ENCODE results near the gene SPATA6L. TPM values are rescaled to one million over a fixed set of nuclear protein-coding genes. Genes with fewer than 3 reads are reported as not detected.

SPATA6L gene
- total RNA-seq, 1 experiment from 2014 or later: 7.1 TPM

GRCh38 chr9:4679268-4680172 is 13.2 kb upstream of the SPATA6L start, which contains the start of gene CDC37L1:
CDC37L1 (plus strand) TSS chr9:4679569; CDS start chr9:4679768, 199 bp downstream.
- H3K4me1 ChIP-seq (replicated peaks; ENCODE audit: insufficient read depth): peaks cover 20% of the 10 kb centered on the region
- H3F3A ChIP-seq (ENCODE audit: insufficient read depth, low read depth): peaks cover 15% of the 10 kb centered on the region
- POLR2A ChIA-PET (ENCODE audit: unreplicated experiment): interaction anchor here (0.6 to 0.7 kb wide), 2 partner anchors 21 to 172 kb away, joined by 3 to 6 read pairs; no protein-coding TSS in a partner anchor
- H3K9me2 ChIP-seq (ENCODE audit: insufficient read depth): no peaks in the 10 kb centered on the region
- peak within 1 kb of the TSS; percentile 82 for H3K27ac ChIP-seq
- no peaks in the 10 kb centered on the region for H3K36me3 ChIP-seq (ENCODE audit: low read depth)
- H3K79me2 ChIP-seq (ENCODE audit: low read depth): peaks cover 32% of the 10 kb centered on the region
- TF ChIP-seq, protein P1, sequence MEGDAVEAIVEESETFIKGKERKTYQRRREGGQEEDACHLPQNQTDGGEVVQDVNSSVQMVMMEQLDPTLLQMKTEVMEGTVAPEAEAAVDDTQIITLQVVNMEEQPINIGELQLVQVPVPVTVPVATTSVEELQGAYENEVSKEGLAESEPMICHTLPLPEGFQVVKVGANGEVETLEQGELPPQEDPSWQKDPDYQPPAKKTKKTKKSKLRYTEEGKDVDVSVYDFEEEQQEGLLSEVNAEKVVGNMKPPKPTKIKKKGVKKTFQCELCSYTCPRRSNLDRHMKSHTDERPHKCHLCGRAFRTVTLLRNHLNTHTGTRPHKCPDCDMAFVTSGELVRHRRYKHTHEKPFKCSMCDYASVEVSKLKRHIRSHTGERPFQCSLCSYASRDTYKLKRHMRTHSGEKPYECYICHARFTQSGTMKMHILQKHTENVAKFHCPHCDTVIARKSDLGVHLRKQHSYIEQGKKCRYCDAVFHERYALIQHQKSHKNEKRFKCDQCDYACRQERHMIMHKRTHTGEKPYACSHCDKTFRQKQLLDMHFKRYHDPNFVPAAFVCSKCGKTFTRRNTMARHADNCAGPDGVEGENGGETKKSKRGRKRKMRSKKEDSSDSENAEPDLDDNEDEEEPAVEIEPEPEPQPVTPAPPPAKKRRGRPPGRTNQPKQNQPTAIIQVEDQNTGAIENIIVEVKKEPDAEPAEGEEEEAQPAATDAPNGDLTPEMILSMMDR (conservative IDR thresholded peaks at IDR 0.05): peak; percentile 63
- no peak for TF ChIP-seq EZH2 (IDR thresholded peaks at IDR 0.05; ENCODE audit: low read depth)
- CTCF ChIA-PET: interaction anchor here (0.6 to 0.7 kb wide), 3 partner anchors 78 to 507 kb away, joined by 3 to 4 read pairs (median 4); no protein-coding TSS in a partner anchor
- H3K4me3 ChIP-seq: peak within 1 kb of the TSS; percentile 87
- no peaks in the 10 kb centered on the region for H3K9me3 ChIP-seq (ENCODE audit: insufficient read depth, low read depth)
- peak within 1 kb of the TSS; percentile 90 for H2AFZ ChIP-seq
- H3K4me2 ChIP-seq: peak within 1 kb of the TSS; percentile 88
- intact Hi-C loops (cut with micrococcal nuclease; ENCODE audit: unreplicated experiment): loop anchor here (1.0 kb wide), 2 partner anchors 17 to 297 kb away; partner anchors contain the start of gene PLPP6
- no peaks in the 10 kb centered on the region for H4K20me1 ChIP-seq (ENCODE audit: insufficient read depth)
- H3K27me3 ChIP-seq (ENCODE audit: insufficient read depth, low read depth): no peaks in the 10 kb centered on the region
- peak; percentile 81 to 93 for DNase-seq
- TSS peak; percentile 44 for BruUV-seq (replicated peaks)

DNA sequence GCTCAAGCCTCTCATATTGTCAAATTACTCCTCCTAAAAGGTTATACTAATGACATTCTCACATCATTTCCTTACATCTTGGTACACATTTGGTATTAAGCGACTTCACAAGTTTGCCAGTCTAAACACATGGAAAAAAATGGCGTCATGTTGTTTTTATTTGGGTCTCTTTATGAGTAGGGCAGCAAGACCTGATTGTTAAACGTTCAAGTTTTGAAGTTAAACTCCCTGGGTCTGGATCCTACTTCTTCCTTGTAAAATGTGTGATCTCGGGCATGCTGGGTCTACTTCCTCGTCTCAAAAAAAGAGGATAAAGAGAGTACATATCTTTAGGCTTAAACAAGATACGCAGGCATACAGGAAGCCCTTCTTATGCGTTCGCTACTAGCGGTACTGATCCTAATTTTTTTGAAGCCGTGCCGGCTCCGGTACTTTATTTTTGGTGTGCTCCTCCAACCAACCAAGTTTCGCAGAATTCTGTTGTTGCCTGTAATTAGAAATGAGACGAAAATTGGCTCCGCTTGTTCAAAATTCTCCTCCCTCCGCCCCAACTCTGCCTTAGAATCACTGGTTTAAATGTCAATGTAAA is 12.5 kb upstream of the SPATA6L start:
- Histone ChIP-seq H3K79me2 (ENCODE audit: low read depth) (peaks cover 31% of the 10 kb centered on the region), H3K27ac (peak overlapping the region; percentile 82), H3K9me3 (ENCODE audit: insufficient read depth, low read depth) (no peaks in the 10 kb centered on the region), H3K36me3 (ENCODE audit: low read depth) (no peaks in the 10 kb centered on the region), H3K9me2 (ENCODE audit: insufficient read depth) (no peaks in the 10 kb centered on the region), H2AFZ (peak overlapping the region; percentile 90), H3F3A (ENCODE audit: insufficient read depth, low read depth) (peaks cover 15% of the 10 kb centered on the region), H3K4me1 (replicated peaks; ENCODE audit: insufficient read depth) (peaks cover 20% of the 10 kb centered on the region), H3K4me3 (peak overlapping the region; percentile 87), H3K4me2 (peak overlapping the region; percentile 88), H4K20me1 (ENCODE audit: insufficient read depth) (no peaks in the 10 kb centered on the region), H3K27me3 (ENCODE audit: insufficient read depth, low read depth) (no peaks in the 10 kb centered on the region)
- TSS peak; percentile 97 for BruUV-seq (replicated peaks)
- TF ChIP-seq, protein P1 (conservative IDR thresholded peaks at IDR 0.05): no peak
- TF ChIP-seq EZH2 (IDR thresholded peaks at IDR 0.05; ENCODE audit: low read depth): no peak
- ChIA-PET POLR2A (ENCODE audit: unreplicated experiment) (no interaction called here), CTCF (interaction anchor here (0.7 kb wide), 1 partner anchor 78 kb away, joined by 4 read pairs; no protein-coding TSS in a partner anchor)
- DNase-seq: no peak
- intact Hi-C loops (cut with micrococcal nuclease; ENCODE audit: unreplicated experiment): loop anchor here (1.0 kb wide), 2 partner anchors 16 to 296 kb away; partner anchors contain the start of gene PLPP6

- Histone ChIP-seq H3K4me2 (0 out of 2 replicates have a peak overlapping the region, but pooled peaks have one; percentile 88), H3K9me3 (ENCODE audit: insufficient read depth, low read depth) (no peaks in the 10 kb centered on the region), H3K36me3 (ENCODE audit: low read depth) (no peaks in the 10 kb centered on the region), H4K20me1 (ENCODE audit: insufficient read depth) (no peaks in the 10 kb centered on the region), H2AFZ (no peak overlapping the region), H3F3A (ENCODE audit: insufficient read depth, low read depth) (peaks cover 15% of the 10 kb centered on the region), H3K79me2 (ENCODE audit: low read depth) (peaks cover 26% of the 10 kb centered on the region), H3K4me3 (no peak overlapping the region), H3K4me1 (replicated peaks; ENCODE audit: insufficient read depth) (peaks cover 20% of the 10 kb centered on the region), H3K27me3 (ENCODE audit: insufficient read depth, low read depth) (no peaks in the 10 kb centered on the region), H3K27ac (no peak overlapping the region), H3K9me2 (ENCODE audit: insufficient read depth) (no peaks in the 10 kb centered on the region)
- ChIA-PET CTCF (interaction anchor here (0.6 kb wide), 2 partner anchors 910 to 918 kb away, joined by 3 to 5 read pairs; no protein-coding TSS in a partner anchor), POLR2A (ENCODE audit: unreplicated experiment) (interaction anchor here (0.6 kb wide), 1 partner anchor 1282 kb away, joined by 19 read pairs; no protein-coding TSS in a partner anchor)
- no peak for TF ChIP-seq EZH2 (IDR thresholded peaks at IDR 0.05; ENCODE audit: low read depth)
- TF ChIP-seq, protein P1 (conservative IDR thresholded peaks at IDR 0.05): no peak
- intact Hi-C loops (cut with micrococcal nuclease; ENCODE audit: unreplicated experiment): no loop called here
- BruUV-seq (replicated peaks): no TSS peak
- DNase-seq: no peak
Measured at GRCh38 chr9:4677392-4677791, 11.1 kb upstream of the SPATA6L start.
